Erythroblast (primary cell): ENCODE measurements around the gene DNAJB13.

ENCODE experiments used
- GATA1 ChIP-seq: IDR thresholded peaks from 2 replicates; pipeline ENCODE4 v1.6.1; 2011; ENCODE audit warnings: low read depth, mild to moderate bottlenecking, control low read depth, low read length, moderate library complexity
- POLR2A ChIP-seq: IDR thresholded peaks from 2 replicates; pipeline ENCODE4 v1.6.1; 2011; ENCODE audit warnings: mild to moderate bottlenecking, low read length

DNA sequence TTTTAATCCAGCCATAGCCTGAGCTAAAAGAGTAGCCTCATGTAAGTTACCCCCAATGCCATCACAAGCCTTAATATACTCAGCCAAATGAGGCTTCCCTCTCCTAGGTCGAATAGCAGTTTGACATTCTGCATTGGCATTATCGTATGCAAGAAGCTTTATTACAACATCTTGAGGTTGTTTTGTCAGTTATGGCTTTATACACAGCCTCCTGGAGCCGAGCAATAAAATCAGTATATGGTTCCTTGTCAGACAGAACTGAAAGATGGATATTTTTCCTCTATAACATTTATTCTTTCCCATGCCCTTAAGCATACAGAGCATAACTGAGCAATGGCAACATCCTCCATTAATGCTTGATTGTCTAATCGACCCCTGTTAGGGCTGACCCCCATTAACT, 5.4 kb upstream of the DNAJB13 start:
- TF ChIP-seq POLR2A, result no peak
- TF ChIP-seq GATA1, result no peak
